ENCODE results near the gene CYFIP1. TPM values are rescaled to one million over a fixed set of nuclear protein-coding genes. Genes with fewer than 3 reads are reported as not detected.

Gene CYFIP1
- polyA plus RNA-seq, 3 donors, result 47.1 to 85.5 (median 63.8) TPM

DNA sequence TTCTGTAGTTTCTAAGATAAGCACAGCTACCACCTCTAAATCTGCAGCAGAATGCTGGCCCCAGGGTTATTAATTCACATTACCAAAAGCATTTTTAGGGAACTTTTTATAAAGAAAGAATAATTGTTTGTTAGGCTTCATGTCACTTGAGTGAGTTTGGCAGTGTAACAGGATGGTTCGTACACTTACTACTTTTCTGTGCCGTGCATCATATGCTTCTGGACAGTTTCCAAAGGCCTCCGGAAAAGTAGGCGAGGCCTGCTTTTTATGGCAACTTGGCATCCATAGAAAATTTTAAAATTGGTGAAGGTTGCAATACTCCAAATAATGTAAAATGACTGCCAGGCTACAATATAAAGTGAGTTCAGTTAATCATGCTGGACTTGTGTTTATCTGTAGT lies 111.7 kb downstream of the CYFIP1 start:
- TF ChIP-seq, protein P1, sequence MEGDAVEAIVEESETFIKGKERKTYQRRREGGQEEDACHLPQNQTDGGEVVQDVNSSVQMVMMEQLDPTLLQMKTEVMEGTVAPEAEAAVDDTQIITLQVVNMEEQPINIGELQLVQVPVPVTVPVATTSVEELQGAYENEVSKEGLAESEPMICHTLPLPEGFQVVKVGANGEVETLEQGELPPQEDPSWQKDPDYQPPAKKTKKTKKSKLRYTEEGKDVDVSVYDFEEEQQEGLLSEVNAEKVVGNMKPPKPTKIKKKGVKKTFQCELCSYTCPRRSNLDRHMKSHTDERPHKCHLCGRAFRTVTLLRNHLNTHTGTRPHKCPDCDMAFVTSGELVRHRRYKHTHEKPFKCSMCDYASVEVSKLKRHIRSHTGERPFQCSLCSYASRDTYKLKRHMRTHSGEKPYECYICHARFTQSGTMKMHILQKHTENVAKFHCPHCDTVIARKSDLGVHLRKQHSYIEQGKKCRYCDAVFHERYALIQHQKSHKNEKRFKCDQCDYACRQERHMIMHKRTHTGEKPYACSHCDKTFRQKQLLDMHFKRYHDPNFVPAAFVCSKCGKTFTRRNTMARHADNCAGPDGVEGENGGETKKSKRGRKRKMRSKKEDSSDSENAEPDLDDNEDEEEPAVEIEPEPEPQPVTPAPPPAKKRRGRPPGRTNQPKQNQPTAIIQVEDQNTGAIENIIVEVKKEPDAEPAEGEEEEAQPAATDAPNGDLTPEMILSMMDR (IDR thresholded peaks at IDR 0.05), result no peak
- DNase-seq, result no peak
- Histone ChIP-seq H3K4me3 (replicated peaks in 1 of 3; ENCODE audit: low read depth in 2 of 3, low read length in 3 of 3) (no peak overlapping the region), H3K79me2 (ENCODE audit: insufficient read depth, low read length) (peaks cover 3% of the 10 kb centered on the region), H3K9ac (ENCODE audit: insufficient read depth, low read length, poor library complexity, severe bottlenecking) (no peak overlapping the region), H2AFZ (ENCODE audit: insufficient read depth, low read depth, low read length, poor library complexity, severe bottlenecking) (no peak overlapping the region), H3K36me3 (replicated peaks in 1 of 2; ENCODE audit: control insufficient read depth in 1 of 2, insufficient read depth in 2 of 2, low read length in 2 of 2) (peaks cover 88 to 100% of the 10 kb centered on the region in 2 donors), H3K9me3 (replicated peaks in 1 of 2; ENCODE audit: control insufficient read depth in 1 of 2, insufficient read depth in 1 of 2, low read length in 2 of 2) (no peaks in the 10 kb centered on the region), H3K27me3 (ENCODE audit: control insufficient read depth in 2 of 2, insufficient read depth in 2 of 2, low read length in 2 of 2) (no peaks in the 10 kb centered on the region), H3K27ac (ENCODE audit: low read depth in 1 of 2, low read length in 2 of 2) (no peak overlapping the region), H4K20me1 (ENCODE audit: insufficient read depth, low read length) (peaks cover 48% of the 10 kb centered on the region), H3K4me1 (ENCODE audit: control insufficient read depth in 1 of 2, insufficient read depth in 2 of 2, low read length in 2 of 2) (no peaks in the 10 kb centered on the region), H3K4me2 (replicated peaks; ENCODE audit: extremely low read depth, low read length, poor library complexity, severe bottlenecking) (no peak overlapping the region)
- intact Hi-C loops (cut with micrococcal nuclease), result loop anchor here in 1 of 2 donors (10.0 kb wide), 1 partner anchor 64 kb away; no protein-coding TSS in a partner anchor
- WGBS (ENCODE audit: insufficient coverage), result 100% methylated on average over 1 of the region's 4 CpGs
- H3K9me3 Mint-ChIP-seq, result no peaks in the 10 kb centered on the region
- H3K27me3 Mint-ChIP-seq (ENCODE audit: low read depth in 3 of 3), result peaks cover 0 to under 1% (median 0%) of the 10 kb centered on the region in 3 donors
- H3K36me3 Mint-ChIP-seq, result peaks cover 90 to 99% of the 10 kb centered on the region in 2 donors
- no peaks in the 10 kb centered on the region for H3K4me1 Mint-ChIP-seq
- no peak overlapping the region for H3K4me3 Mint-ChIP-seq
- H3K27ac Mint-ChIP-seq, result no peak overlapping the region

DNA sequence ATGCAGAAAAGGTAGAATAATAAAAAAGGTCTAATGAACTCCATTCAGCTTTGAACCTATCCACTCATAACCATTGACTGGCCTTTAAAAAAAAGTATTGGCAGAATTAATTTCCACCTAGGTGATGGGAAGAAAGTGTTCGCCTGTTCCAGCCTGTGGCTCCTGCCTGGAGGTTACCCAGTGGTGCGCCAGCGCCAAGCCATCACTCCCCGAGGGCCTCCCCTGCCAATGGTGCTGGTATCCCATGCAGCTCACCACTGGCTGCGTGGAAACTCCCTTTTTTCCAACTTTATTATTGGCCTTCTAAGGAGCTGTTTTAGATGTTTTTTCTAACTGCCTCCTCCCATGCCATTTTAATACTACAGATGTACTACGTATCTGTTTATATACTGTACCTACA lies 112.3 kb downstream of the CYFIP1 start:
- no peak overlapping the region for H3K4me3 Mint-ChIP-seq
- H3K4me3 ChIP-seq (replicated peaks in 1 of 3; ENCODE audit: low read depth in 2 of 3, low read length in 3 of 3), result no peak overlapping the region
- no peaks in the 10 kb centered on the region for H3K4me1 ChIP-seq (ENCODE audit: control insufficient read depth in 1 of 2, insufficient read depth in 2 of 2, low read length in 2 of 2)
- H2AFZ ChIP-seq (ENCODE audit: insufficient read depth, low read depth, low read length, poor library complexity, severe bottlenecking), result no peak overlapping the region
- H3K9ac ChIP-seq (ENCODE audit: insufficient read depth, low read length, poor library complexity, severe bottlenecking), result no peak overlapping the region
- no peaks in the 10 kb centered on the region for H3K27me3 ChIP-seq (ENCODE audit: control insufficient read depth in 2 of 2, insufficient read depth in 2 of 2, low read length in 2 of 2)
- H4K20me1 ChIP-seq (ENCODE audit: insufficient read depth, low read length), result peaks cover 53% of the 10 kb centered on the region
- H3K9me3 ChIP-seq (replicated peaks in 1 of 2; ENCODE audit: control insufficient read depth in 1 of 2, insufficient read depth in 1 of 2, low read length in 2 of 2), result no peaks in the 10 kb centered on the region
- peaks cover 89 to 99% of the 10 kb centered on the region in 2 donors for H3K36me3 Mint-ChIP-seq
- no peak overlapping the region for H3K4me2 ChIP-seq (replicated peaks; ENCODE audit: extremely low read depth, low read length, poor library complexity, severe bottlenecking)
- no peak for DNase-seq
- intact Hi-C loops (cut with micrococcal nuclease), result loop anchor here in 1 of 2 donors (10.0 kb wide), 1 partner anchor 63 kb away; no protein-coding TSS in a partner anchor
- peaks cover 0 to 3% (median 0%) of the 10 kb centered on the region in 7 donors for H3K9me3 Mint-ChIP-seq
- H3K79me2 ChIP-seq (ENCODE audit: insufficient read depth, low read length), result peaks cover 9% of the 10 kb centered on the region
- H3K27ac ChIP-seq (ENCODE audit: low read depth in 1 of 2, low read length in 2 of 2), result no peak overlapping the region
- WGBS (ENCODE audit: insufficient coverage), result 100% methylated on average over 2 of the region's 6 CpGs
- H3K27me3 Mint-ChIP-seq (ENCODE audit: low read depth in 3 of 3), result no peaks in the 10 kb centered on the region
- H3K36me3 ChIP-seq (replicated peaks in 1 of 2; ENCODE audit: control insufficient read depth in 1 of 2, insufficient read depth in 2 of 2, low read length in 2 of 2), result peaks cover 88 to 100% of the 10 kb centered on the region in 2 donors
- no peak overlapping the region for H3K27ac Mint-ChIP-seq
- TF ChIP-seq, protein P1 (IDR thresholded peaks at IDR 0.05), result no peak
- H3K4me1 Mint-ChIP-seq, result no peaks in the 10 kb centered on the region
